Measurements from ENCODE around the gene XRN1.

- TF ChIP-seq NFIC (IDR thresholded peaks at IDR 0.05), result no peak
- no peak for TF ChIP-seq TEAD4 (IDR thresholded peaks at IDR 0.05)
- no peak for TF ChIP-seq TAF1 (IDR thresholded peaks at IDR 0.05; ENCODE audit: low read depth)
- TF ChIP-seq CREB1 (IDR thresholded peaks at IDR 0.05; ENCODE audit: low read depth), result no peak
- TF ChIP-seq EP300 (IDR thresholded peaks at IDR 0.05; ENCODE audit: borderline replicate concordance), result no peak
- no peak for TF ChIP-seq EGR1 (IDR thresholded peaks at IDR 0.05)
- TF ChIP-seq MAX (IDR thresholded peaks at IDR 0.05), result no peak
- no peak for TF ChIP-seq CEBPB (IDR thresholded peaks at IDR 0.05)
- no peak for TF ChIP-seq ZBTB7A (IDR thresholded peaks at IDR 0.05; ENCODE audit: low read depth)
These were observed 11.3 kb upstream of the XRN1 start for GRCh38 chr3:142459096-142459495.

Measured in Ishikawa (cell line).